Glomerular visceral epithelial cell (primary cell): ENCODE results near the gene RNLS.

ENCODE experiments used
- DNase-seq: peaks from one replicate; pipeline ENCODE4 v3.0.0-alpha.2; 2016; ENCODE audit errors: extremely low spot score

RNLS gene

GRCh38 chr10:88553116-88553752 is 29.9 kb downstream of the RNLS start:
- DNase-seq = peak; percentile 54

DNA sequence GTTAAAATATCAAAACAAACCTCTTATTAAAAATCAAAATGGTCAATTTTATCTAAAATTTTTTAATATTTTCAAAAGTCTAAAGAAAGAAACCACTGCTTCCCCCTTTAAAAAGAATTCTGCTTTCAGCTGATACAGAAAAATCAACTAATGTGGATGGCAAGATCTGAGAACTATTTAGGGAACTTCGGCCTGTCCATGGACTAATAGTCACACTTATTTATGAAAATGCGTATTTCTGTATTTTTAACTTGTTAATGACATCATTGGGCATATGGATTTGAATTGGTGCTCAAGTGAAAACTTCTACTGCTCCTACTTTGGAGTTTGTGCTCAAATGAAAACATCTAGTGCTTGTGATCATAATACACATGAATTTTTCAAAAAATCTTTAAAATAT is 31.9 kb downstream of the RNLS start:
- no peak for DNase-seq

DNA sequence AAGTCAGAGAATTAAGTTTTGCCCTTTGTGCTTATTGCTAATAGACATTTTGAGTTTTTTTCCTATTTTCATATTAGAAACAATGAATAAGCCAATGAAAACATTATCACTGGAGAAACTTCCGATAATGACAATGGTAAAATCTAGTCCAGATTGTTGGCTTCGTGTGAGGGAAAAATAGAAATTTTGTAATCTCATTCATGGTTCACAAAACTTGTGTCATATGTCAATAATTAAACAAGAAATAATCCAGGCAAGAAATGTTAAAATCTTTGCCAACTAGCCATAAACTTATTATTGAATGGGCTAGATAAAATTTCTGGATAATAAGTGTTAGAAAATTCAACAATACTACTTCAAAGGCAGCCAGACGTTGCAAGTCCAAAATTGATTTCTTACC is 36.6 kb downstream of the RNLS start:
- DNase-seq = no peak

GRCh38 chr10:88545359-88545758 is 37.8 kb downstream of the RNLS start:
- DNase-seq = no peak

DNA sequence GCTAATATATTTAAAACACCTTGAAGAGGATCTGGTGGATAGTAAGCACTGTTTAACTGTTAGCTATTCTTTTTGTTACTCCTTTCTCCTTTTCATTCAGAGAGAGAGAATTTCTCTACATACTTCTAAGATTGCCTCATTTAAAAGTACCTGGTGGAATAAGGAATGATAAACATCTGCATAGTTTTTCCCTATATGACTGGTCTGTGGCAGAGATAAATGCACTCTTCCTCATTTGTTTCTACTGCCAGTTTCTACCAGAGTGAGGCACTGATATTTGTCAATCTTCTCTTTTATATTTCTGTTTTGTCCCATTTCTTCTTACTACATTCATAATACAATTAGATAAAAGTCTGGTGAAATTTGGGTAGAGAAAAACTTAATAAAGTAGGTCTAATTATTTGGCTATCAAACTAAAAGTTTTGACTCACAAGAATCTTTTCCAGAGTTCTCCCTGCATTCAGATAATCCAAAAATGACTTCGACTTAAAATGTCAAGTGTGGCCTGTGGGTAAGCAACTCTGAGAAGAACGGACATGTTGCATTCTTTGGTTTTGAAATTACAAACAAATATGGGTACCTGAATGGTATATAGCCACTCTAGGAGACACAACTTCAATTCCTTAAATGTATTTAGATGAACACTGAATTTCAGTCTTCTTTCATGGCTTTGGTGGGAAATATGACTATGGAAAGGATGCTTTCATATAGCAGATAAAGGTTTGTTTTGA is 38.8 kb downstream of the RNLS start:
- no peak for DNase-seq

DNA sequence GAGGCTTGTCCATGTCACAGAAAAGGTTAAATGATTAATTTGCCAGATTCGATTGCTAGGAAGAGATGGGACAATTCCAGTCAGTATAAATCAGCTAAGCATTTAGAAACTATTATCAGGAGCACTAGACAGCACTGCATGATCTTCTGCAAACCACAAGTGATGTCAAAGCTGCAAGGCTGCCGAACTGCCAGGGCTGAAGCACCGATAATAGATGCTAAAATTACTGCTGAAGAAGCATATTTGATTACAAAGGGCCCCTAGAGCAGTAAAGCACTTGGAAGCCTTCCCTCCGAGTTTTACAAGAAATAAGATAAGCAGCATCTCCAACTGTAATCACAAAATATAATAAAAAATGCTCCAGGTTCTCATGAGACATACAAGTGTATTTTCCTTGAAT is 40.6 kb downstream of the RNLS start:
- DNase-seq = no peak

DNA sequence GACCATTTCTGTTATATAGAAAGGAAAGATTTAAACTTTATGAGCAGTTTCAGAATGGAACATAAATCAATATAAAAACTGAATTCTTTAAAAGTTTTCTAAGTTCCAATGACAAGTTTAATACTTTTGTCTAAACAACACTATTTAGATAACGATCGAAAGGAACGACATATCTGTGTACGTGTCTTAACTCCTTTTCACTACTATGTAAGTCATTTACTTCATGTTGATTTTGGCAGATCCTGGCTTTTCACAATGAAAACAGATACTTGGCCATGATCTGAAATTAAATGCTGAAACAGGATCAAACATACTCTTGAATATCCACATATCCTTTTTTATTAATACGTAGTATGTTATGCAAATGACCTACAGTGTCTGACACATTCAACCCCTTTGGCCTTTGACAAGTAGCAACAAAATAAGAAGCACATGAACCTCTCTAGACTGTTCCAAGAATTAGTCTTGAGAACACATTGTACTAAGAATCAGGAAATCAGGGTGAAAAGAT is 41.9 kb downstream of the RNLS start:
- DNase-seq = no peak

- DNase-seq = no peak
Measured at GRCh38 chr10:88540351-88540750, 42.8 kb downstream of the RNLS start.

DNA sequence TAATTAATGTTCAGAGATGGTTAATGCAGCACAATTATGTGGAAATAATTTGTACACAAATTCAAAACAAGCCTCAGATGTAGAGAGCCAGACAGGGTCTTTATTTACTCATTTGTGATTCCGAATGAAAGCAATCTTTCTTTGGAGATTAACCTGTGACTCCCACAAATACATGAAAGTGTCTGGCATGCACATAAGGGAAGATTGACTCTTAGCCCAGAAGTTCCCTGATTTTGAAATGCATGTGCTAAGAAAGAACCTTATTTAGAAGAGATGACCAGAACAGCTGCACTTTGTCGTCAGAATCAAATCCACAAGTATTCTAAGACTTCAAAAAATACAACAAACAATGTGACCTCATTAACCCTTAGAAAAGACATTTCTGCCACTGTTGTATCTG is 45.1 kb downstream of the RNLS start:
- no peak for DNase-seq

DNA sequence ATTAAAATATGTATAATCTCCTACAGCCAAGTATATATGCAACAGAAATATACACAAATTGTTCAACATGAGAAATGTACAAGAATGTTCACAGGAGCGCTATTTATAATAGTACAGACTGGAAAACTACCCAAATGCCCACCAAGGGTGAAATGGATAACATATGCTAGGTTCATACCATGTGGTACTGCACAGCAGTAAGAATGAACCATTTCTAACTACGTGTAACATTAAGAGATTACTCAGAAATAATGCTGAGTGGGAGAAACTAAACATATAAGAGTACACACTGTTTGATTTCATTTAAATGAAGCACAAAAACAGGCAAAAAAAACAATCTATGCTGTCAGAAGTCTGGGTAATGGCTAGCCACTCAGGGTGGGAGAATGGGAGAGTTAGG is 45.8 kb downstream of the RNLS start:
- DNase-seq = no peak

DNA sequence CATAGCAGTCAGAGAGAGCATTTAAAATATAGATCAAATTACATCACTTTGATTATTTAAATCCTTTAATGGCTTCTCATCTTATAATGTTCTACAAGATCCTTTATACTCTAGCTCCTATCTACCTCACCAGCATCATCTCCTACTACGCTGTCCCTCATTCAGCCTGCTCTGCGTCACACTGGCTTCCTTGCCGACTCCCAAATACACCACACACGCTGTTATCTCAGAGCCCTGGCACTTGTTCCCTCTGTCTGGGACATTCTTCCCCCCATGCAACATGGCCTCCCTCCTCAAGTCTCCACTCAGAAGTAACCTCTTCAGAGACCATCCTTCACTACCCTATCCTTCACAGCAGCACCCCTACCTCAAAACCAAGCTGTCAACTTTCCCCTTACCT is 46.7 kb downstream of the RNLS start:
- no peak for DNase-seq

GRCh38 chr10:88534072-88534665 is 48.9 kb downstream of the RNLS start:
- no peak for DNase-seq

DNA sequence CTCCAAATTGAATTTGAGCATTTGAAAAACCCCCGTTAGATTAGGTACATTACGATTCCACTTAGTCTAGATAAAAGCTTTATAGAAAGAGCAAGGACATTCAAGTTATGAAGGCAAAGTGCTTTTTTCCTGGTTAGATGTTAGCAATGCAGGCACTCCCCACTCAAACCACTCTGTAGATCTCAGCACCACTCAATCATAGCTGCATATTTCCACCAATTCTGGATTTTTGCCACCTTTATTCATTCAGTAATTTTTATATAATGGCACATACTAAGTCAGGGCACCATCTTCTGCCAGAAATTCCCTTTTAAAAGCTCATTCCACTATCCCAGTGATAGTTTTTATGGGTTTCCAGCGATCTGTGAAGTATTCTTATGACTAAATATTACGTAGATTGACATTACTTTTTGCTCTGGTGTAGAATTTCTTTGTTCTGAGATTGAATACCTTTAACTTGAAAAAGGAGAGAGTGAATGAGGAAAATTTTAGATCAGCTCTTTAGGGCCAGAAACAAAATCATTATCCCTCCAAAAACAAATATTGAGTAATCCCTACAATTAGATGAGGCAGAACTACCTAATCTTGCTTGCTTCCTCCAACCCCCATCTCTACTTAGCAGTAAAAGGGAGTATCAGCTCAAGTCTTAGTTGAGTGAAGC is 51.6 kb downstream of the RNLS start:
- no peak for DNase-seq

DNA sequence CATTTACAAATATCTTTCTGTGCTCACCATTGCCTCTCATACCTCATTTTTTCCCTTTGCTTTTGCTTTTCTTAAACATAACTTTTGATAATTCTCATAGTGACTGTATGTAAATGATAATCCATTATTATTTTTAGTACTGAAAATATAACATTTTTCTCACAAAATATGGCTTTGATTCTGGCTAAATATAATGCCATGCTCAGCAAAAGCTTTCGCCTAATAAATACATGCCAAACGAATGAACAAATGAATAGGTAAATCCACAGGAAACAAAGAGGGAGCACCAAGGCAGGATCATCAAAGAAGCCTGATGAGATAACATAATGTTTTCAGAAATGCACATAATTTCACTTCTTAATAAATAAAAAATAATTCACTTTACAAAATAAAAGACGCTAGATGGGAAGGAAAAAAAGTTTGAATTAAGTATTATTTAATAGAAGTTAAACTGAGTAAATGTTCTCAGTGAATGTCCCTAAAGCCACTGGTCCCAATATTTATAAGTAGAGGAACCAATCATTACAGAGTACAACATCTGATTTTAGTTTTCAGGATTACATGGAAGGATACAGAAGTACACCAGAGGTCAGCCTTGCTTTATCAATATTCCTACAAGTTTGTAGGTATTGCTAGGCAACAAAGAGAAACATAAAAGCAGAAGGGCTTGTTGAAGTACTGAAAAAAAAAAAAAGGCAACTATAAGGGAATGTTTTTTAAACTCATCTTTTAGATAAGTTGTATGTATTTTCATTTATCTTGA is 52.3 kb downstream of the RNLS start:
- no peak for DNase-seq

GRCh38 chr10:88530093-88530492 is 53.0 kb downstream of the RNLS start:
- no peak for DNase-seq

- no peak for DNase-seq
Measured at GRCh38 chr10:88528806-88529570, 54.1 kb downstream of the RNLS start.

DNA sequence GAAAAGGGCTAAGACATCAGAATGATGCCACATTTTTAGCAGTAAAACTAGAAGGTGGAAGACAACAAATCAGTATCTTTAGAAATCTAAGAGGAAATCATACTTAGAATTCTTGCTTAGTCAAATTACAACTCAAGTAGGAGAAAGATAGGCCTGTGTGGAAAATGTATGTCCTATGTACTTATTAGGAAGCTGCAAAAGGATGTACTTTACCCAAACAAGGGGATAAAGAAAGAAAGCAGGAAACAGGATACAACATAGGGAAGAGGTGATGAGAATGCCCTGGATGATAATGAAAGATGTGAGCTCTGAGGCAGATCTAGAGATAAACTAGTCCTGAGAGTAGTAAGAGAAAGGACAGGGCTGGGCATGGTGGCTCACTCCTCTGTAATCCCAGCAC is 54.9 kb downstream of the RNLS start:
- DNase-seq = no peak

DNA sequence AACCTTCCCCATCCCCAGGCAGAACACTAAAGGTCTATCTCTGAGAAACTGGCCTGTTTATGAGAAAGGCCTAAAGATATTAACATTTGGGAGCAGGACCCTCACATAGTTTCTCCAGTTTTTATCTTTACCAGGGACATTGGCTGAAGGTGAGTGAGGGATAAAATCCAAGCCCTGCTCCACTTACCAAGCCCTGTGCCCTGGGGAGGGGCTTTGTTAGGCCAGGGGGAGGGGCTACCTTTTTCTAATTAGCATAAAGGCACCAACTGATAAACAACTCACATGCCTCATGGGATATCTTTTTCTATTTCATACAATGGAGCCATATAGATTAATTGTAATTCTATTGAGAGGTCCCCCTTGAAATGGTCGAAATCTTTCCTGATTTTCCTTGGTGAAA is 55.9 kb downstream of the RNLS start:
- no peak for DNase-seq

GRCh38 chr10:88526501-88527105 is 56.5 kb downstream of the RNLS start:
- peak; percentile 16 for DNase-seq

DNA sequence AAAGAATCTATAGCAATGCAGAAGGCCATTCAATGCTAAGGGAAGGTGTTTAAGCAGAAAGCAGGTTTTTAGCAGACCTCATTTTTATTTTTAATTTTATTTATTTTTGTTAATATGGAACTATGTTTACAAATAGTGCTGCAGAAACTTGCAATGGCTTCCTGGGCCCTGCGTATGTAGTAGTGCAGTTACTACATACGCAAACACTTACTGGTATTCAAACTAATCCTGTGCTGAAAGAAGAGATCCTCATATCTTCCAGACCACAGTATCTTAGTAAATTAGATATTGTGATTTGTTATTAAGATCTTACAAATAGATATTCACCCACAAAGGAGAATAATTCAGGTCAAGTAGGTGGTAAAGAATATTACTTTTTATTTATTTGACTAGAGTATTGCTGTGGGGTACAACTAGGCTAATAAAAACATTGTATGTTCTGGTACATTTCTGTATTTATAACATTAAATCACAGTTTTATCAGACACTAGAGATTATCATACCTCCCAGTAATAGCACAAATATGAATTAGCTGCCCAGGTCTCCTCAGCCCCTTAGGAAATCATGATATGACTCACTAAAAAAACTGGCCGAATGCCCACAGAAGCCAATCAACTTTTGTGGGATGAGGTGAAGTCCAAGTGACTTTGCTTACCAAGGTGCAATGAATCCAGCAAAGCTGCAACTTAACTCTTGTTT is 57.6 kb downstream of the RNLS start:
- DNase-seq = peak; percentile 83
